H9 (cell line): ENCODE data around the gene CD79B. TPM values are rescaled to one million over a fixed set of nuclear protein-coding genes. Genes with fewer than 3 reads are reported as not detected.

Experiments
- DNase-seq: peaks from one replicate; pipeline ENCODE4 v3.0.0-alpha.2; 2017
- H2AFZ ChIP-seq: one replicate; pipeline ENCODE4 v1.6.1; 2013; ENCODE audit warnings: mild to moderate bottlenecking, low read length, control low read depth, moderate library complexity
- H2AK5ac ChIP-seq: 2 replicates; pipeline ENCODE4 v1.6.1; 2013; ENCODE audit warnings: low read length, control low read depth, mixed read lengths; ENCODE audit not compliant: insufficient read length
- H2BK120ac ChIP-seq: one replicate; pipeline ENCODE4 v1.6.1; 2013; ENCODE audit warnings: low read depth, mild to moderate bottlenecking, low read length, control low read depth, inconsistent platforms; ENCODE audit not compliant: poor library complexity, severe bottlenecking
- H2BK12ac ChIP-seq: 2 replicates; pipeline ENCODE4 v1.6.1; 2013; ENCODE audit warnings: low read length, control low read depth, mixed read lengths, low read depth; ENCODE audit not compliant: insufficient read length
- H2BK15ac ChIP-seq: 2 replicates; pipeline ENCODE4 v1.6.1; 2013; ENCODE audit warnings: low read depth, low read length, control low read depth
- H2BK20ac ChIP-seq: one replicate; pipeline ENCODE4 v1.6.1; 2013; ENCODE audit warnings: low read depth, mild to moderate bottlenecking, low read length, control low read depth, inconsistent platforms; ENCODE audit not compliant: poor library complexity, severe bottlenecking
- H2BK5ac ChIP-seq: 2 replicates; pipeline ENCODE4 v1.6.1; 2013; ENCODE audit warnings: low read length, control low read depth, mixed read lengths; ENCODE audit not compliant: insufficient read length
- H3K14ac ChIP-seq: 2 replicates; pipeline ENCODE4 v1.6.1; 2013; ENCODE audit warnings: low read length, control low read depth; ENCODE audit not compliant: insufficient read depth
- H3K18ac ChIP-seq: 2 replicates; pipeline ENCODE4 v1.6.1; 2013; ENCODE audit warnings: low read depth, mild to moderate bottlenecking, mixed read lengths, low read length, control low read depth; ENCODE audit not compliant: insufficient read length
- H3K23ac ChIP-seq: 2 replicates; pipeline ENCODE4 v1.6.1; 2013; ENCODE audit warnings: low read length, control low read depth, mixed read lengths, low read depth; ENCODE audit not compliant: insufficient read length
- H3K23me2 ChIP-seq: 2 replicates; pipeline ENCODE4 v1.6.1; 2013; ENCODE audit warnings: low read depth, mild to moderate bottlenecking, mixed read lengths, low read length, control low read depth; ENCODE audit not compliant: insufficient read length, poor library complexity, severe bottlenecking
- H3K27ac ChIP-seq: 2 replicates; pipeline ENCODE4 v1.5.1; 2013; ENCODE audit warnings: low read length, control low read depth, mixed read lengths, low read depth; ENCODE audit not compliant: insufficient read length
- H3K27me3 ChIP-seq: 2 replicates; pipeline ENCODE4 v1.6.1; 2013; ENCODE audit warnings: low read length, control low read depth, inconsistent platforms; ENCODE audit not compliant: insufficient read depth
- H3K4ac ChIP-seq: 2 replicates; pipeline ENCODE4 v1.6.1; 2013; ENCODE audit warnings: low read depth, mild to moderate bottlenecking, control low read depth, inconsistent platforms, low read length, moderate library complexity
- H3K4me1 ChIP-seq: 2 replicates; pipeline ENCODE4 v1.6.1; 2013; ENCODE audit warnings: low read length, control low read depth, inconsistent platforms; ENCODE audit not compliant: insufficient read depth
- H3K4me2 ChIP-seq: 2 replicates; pipeline ENCODE4 v1.6.1; 2013; ENCODE audit warnings: low read length, control low read depth, mixed read lengths; ENCODE audit not compliant: insufficient read length, insufficient read depth
- H3K56ac ChIP-seq: 2 replicates; pipeline ENCODE4 v1.6.1; 2013; ENCODE audit warnings: low read depth, mild to moderate bottlenecking, mixed read lengths, low read length, control low read depth; ENCODE audit not compliant: insufficient read length
- H3K79me1 ChIP-seq: 2 replicates; pipeline ENCODE4 v1.6.1; 2013; ENCODE audit warnings: low read depth, mild to moderate bottlenecking, moderate library complexity, low read length, control low read depth, inconsistent platforms; ENCODE audit not compliant: insufficient read depth, poor library complexity, severe bottlenecking
- H3K79me2 ChIP-seq: 2 replicates; pipeline ENCODE4 v1.6.1; 2013; ENCODE audit warnings: low read length, control low read depth, inconsistent platforms; ENCODE audit not compliant: insufficient read depth
- H3K9ac ChIP-seq: 2 replicates; pipeline ENCODE4 v1.6.1; 2013; ENCODE audit warnings: low read length, control low read depth, mixed read lengths; ENCODE audit not compliant: insufficient read length; ENCODE audit errors: extremely low read depth
- H3K9me3 ChIP-seq: one replicate; pipeline ENCODE4 v1.6.1; 2013; ENCODE audit warnings: low read depth, low read length, inconsistent platforms; ENCODE audit not compliant: control insufficient read depth
- H3T11ph ChIP-seq: one replicate; pipeline ENCODE4 v1.6.1; 2013; ENCODE audit warnings: mild to moderate bottlenecking, low read length, control low read depth, inconsistent platforms
- H4K20me1 ChIP-seq: one replicate; pipeline ENCODE4 v1.6.1; 2013; ENCODE audit not compliant: control insufficient read depth, insufficient read length, insufficient read depth
- H4K5ac ChIP-seq: 2 replicates; pipeline ENCODE4 v1.6.1; 2013; ENCODE audit warnings: low read depth, mild to moderate bottlenecking, mixed read lengths, low read length, control low read depth; ENCODE audit not compliant: insufficient read length
- H4K8ac ChIP-seq: replicated peaks from 2 replicates; pipeline ENCODE4 v1.6.1; 2013; ENCODE audit warnings: low read length, control low read depth, mixed read lengths, low read depth; ENCODE audit not compliant: insufficient read length
- H4K91ac ChIP-seq: 2 replicates; pipeline ENCODE4 v1.6.1; 2013; ENCODE audit warnings: low read depth, mild to moderate bottlenecking, moderate library complexity, mixed read lengths, low read length, control low read depth; ENCODE audit not compliant: insufficient read length
- H3K27ac Mint-ChIP-seq, 3 experiments: 2 replicates in 2 of 3; 3 replicates in 1 of 3; pipeline ENCODE4 v1.8.0; 2020 to 2021; ENCODE audit warnings: mixed read lengths in 3 of 3, mild to moderate bottlenecking in 1 of 3, moderate library complexity in 1 of 3
- H3K27me3 Mint-ChIP-seq: 2 replicates; pipeline ENCODE4 v1.8.0; 2021; ENCODE audit warnings: low read depth, mild to moderate bottlenecking, moderate library complexity, mixed read lengths
- H3K36me3 Mint-ChIP-seq, 3 experiments: 2 replicates in 2 of 3; 3 replicates in 1 of 3; pipeline ENCODE4 v1.8.0; 2020 to 2021; ENCODE audit warnings: low read depth in 3 of 3, mixed read lengths in 3 of 3; ENCODE audit not compliant: insufficient read depth in 1 of 3
- H3K4me1 Mint-ChIP-seq, 2 experiments: 2 replicates each; pipeline ENCODE4 v1.8.0; 2020; ENCODE audit warnings: mixed read lengths in 2 of 2
- H3K4me3 Mint-ChIP-seq, 2 experiments: 2 replicates in 1 of 2; 3 replicates in 1 of 2; pipeline ENCODE4 v1.8.0; 2020 to 2021; ENCODE audit warnings: mild to moderate bottlenecking in 2 of 2, mixed read lengths in 2 of 2, moderate library complexity in 1 of 2
- H3K9me3 Mint-ChIP-seq, 2 experiments: 2 replicates in 1 of 2; 3 replicates in 1 of 2; pipeline ENCODE4 v1.8.0; 2020; ENCODE audit warnings: mild to moderate bottlenecking in 2 of 2, mixed read lengths in 2 of 2, moderate library complexity in 1 of 2
- WGBS: extraction: QIAGEN DNeasy Blood & Tissue Kit; methylation state at CpG from one replicate; pipeline ENCODE4 v1.1.7; 2013; ENCODE audit warnings: missing lambda C conversion rate, low lambda C conversion rate, mixed read lengths; ENCODE audit not compliant: insufficient read length; ENCODE audit errors: extremely low coverage; 5-methylcytosine and 5-hydroxymethylcytosine counted together
- total RNA-seq: library from RNA; stranded (reverse); gene quantifications from 2 replicates; pipeline ENCODE4 v1.2.1, GENCODE V29; 2021
- TF ChIP-seq, protein P1 (sequence below): fragments of 200-600 bp; sonication (generic); conservative IDR thresholded peaks from 3 replicates; pipeline ENCODE4 v1.8.0; 2021; ENCODE audit warnings: antibody characterized with exemption, mild to moderate bottlenecking

CD79B gene
- total RNA-seq, 1 experiment from 2014 or later = 0.96 TPM

DNA sequence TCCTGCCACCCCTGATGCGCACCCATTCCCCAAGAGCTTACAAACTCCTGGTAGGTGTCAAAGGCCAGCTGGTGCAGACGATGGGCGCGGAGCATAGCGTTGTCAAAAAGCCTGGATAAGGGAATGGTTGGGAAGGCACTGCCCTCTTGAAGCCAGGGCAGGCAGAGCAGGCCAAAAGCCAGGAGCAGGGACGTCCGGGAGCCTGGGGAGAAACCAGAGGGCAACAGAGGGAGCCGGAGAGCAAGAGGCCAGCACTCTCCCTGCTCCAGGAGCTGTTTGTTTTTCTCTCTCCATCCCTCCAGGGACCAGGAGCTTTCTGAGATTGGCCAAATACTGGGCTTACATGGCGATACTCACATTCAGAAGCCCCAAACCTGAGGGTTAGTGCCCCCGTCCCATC, 13.8 kb downstream of the CD79B start:
- H3K27ac Mint-ChIP-seq = peak overlapping the region in 2 of 3 experiments; percentile 45 to 67; a peak in 2 of 7 replicates
- H3K14ac ChIP-seq = no peak overlapping the region
- H3K9ac ChIP-seq = no peak overlapping the region
- WGBS = no CpG with 5 or more reads among the region's 10 CpGs
- H3K4me3 Mint-ChIP-seq = peak overlapping the region; percentile 32 to 44; a peak in 4 of 5 replicates
- no peak overlapping the region for H4K5ac ChIP-seq
- peaks cover 17 to 21% of the 10 kb centered on the region in 2 experiments for H3K4me1 Mint-ChIP-seq
- no peak overlapping the region for H3K27ac ChIP-seq
- H2BK15ac ChIP-seq = no peak overlapping the region
- H2BK120ac ChIP-seq = no peak overlapping the region
- H3K18ac ChIP-seq = no peak overlapping the region
- peak; percentile 92 for DNase-seq
- no peak overlapping the region for H3K56ac ChIP-seq
- no peak overlapping the region for H2BK5ac ChIP-seq
- no peaks in the 10 kb centered on the region for H3K9me3 ChIP-seq
- no peak overlapping the region for H3T11ph ChIP-seq
- H2AFZ ChIP-seq = no peak overlapping the region
- H4K8ac ChIP-seq = no peak overlapping the region
- H3K27me3 ChIP-seq = no peaks in the 10 kb centered on the region
- H3K23ac ChIP-seq = no peak overlapping the region
- peaks cover 3% of the 10 kb centered on the region; the same call in 1 of the 2 replicates for H3K4me1 ChIP-seq
- no peaks in the 10 kb centered on the region for H3K79me2 ChIP-seq
- TF ChIP-seq, protein P1, sequence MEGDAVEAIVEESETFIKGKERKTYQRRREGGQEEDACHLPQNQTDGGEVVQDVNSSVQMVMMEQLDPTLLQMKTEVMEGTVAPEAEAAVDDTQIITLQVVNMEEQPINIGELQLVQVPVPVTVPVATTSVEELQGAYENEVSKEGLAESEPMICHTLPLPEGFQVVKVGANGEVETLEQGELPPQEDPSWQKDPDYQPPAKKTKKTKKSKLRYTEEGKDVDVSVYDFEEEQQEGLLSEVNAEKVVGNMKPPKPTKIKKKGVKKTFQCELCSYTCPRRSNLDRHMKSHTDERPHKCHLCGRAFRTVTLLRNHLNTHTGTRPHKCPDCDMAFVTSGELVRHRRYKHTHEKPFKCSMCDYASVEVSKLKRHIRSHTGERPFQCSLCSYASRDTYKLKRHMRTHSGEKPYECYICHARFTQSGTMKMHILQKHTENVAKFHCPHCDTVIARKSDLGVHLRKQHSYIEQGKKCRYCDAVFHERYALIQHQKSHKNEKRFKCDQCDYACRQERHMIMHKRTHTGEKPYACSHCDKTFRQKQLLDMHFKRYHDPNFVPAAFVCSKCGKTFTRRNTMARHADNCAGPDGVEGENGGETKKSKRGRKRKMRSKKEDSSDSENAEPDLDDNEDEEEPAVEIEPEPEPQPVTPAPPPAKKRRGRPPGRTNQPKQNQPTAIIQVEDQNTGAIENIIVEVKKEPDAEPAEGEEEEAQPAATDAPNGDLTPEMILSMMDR = peak; percentile 46
- H3K27me3 Mint-ChIP-seq = peaks cover 19% of the 10 kb centered on the region
- peak overlapping the region; percentile 41 for H3K4me2 ChIP-seq
- no peaks in the 10 kb centered on the region for H3K9me3 Mint-ChIP-seq
- H3K4ac ChIP-seq = no peak overlapping the region
- H4K20me1 ChIP-seq = no peaks in the 10 kb centered on the region
- no peak overlapping the region for H4K91ac ChIP-seq
- H2BK20ac ChIP-seq = no peak overlapping the region
- H3K36me3 Mint-ChIP-seq = no peaks in the 10 kb centered on the region
- H3K79me1 ChIP-seq = no peaks in the 10 kb centered on the region
- no peak overlapping the region for H2AK5ac ChIP-seq
- H2BK12ac ChIP-seq = no peak overlapping the region
- no peaks in the 10 kb centered on the region for H3K23me2 ChIP-seq
